GM10266 (cell line): ENCODE measurements around the gene IRX3.

Source experiments
- DNase-seq: peaks from one replicate; pipeline ENCODE4 v3.0.0; 2012; ENCODE audit errors: extremely low spot score
- TF ChIP-seq, protein P1 (sequence below): IDR thresholded peaks from 2 replicates; pipeline ENCODE4 v1.5.1; 2012; ENCODE audit warnings: mild to moderate bottlenecking, low read depth; ENCODE audit not compliant: control insufficient read depth, insufficient read depth; ENCODE audit errors: missing control alignments

Gene IRX3

DNA sequence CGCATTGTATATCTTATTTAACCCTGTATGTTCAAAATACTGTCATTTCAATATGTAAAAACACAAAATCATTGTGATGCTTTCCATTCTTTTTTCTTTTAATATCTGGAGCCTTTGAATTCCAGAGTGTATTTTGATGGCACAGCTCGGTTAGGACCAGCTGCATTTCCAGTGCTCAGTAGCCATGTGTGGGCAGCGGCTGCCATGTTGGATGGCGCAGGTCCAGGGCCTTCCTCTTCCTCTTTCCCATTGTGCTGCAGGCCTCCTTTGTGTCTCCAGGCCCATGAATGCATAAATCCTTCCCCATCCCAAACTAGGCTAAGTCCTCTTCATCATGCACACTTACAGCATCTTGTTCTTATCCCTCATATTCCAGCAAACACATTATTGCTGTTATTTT is 13.0 kb downstream of the IRX3 start:
- no peak for DNase-seq
- TF ChIP-seq, protein P1, sequence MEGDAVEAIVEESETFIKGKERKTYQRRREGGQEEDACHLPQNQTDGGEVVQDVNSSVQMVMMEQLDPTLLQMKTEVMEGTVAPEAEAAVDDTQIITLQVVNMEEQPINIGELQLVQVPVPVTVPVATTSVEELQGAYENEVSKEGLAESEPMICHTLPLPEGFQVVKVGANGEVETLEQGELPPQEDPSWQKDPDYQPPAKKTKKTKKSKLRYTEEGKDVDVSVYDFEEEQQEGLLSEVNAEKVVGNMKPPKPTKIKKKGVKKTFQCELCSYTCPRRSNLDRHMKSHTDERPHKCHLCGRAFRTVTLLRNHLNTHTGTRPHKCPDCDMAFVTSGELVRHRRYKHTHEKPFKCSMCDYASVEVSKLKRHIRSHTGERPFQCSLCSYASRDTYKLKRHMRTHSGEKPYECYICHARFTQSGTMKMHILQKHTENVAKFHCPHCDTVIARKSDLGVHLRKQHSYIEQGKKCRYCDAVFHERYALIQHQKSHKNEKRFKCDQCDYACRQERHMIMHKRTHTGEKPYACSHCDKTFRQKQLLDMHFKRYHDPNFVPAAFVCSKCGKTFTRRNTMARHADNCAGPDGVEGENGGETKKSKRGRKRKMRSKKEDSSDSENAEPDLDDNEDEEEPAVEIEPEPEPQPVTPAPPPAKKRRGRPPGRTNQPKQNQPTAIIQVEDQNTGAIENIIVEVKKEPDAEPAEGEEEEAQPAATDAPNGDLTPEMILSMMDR = no peak

DNA sequence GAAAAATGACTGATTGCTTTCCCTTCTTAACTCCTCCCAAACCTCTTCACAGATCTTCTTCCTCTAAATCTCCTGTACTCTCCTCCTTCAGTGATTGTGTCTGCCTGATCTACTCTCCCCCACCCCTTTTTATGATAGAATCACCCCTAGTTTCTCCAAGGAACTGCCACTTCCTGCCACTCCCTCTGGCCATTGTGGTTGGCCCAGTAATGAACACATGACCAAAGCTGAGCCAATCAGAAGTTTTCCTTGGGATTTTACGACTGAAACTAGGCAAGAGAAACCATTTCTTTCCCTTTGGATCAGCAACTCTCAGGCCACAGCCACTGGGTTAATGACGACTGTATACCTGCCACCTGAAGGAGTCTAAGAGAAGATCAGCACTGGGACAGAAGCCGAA is 15.9 kb downstream of the IRX3 start:
- TF ChIP-seq, protein P1 = no peak

DNA sequence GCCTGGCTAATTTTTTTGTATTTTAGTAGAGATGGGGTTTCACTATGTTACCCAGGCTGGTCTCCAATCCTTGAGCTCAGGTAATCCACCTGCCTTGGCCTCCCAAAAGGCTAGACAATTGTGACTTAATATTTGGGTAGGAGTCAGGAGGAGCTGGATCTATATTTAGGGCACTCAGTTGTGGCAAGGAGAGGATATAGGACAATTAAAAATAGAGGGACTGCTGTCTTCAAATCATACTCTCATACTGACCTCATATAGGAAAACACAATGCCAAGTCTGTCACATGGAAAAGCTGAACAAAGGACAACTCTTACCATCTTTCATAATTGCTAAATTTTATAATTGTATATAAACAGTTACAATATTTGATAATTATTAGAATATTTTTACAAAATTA is 17.1 kb downstream of the IRX3 start:
- TF ChIP-seq, protein P1 = no peak
- no peak for DNase-seq

More for the DNA sequence above, 15.9 kb downstream of the IRX3 start:
- no peak for DNase-seq

DNA sequence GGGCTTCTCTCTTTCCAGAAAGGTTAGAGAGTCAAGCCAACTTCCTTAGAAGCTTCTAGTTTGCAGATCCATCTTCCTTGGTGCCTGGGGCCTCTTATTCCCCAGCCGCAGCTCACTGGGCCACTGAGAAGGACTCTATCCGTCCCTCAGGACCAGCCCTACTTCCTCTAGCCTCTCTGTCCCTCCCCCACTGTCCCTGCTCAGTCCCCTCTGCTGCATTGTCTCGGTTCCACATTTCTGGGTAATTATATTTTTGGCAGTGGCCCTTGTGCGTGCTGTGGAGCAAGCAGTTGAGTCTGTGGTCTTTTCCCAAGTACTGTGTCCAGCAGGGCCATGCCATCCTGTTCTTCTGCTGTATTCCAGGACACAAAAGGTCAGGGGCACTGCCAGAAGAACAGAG is 17.8 kb downstream of the IRX3 start:
- DNase-seq = no peak
- TF ChIP-seq, protein P1 = no peak

DNA sequence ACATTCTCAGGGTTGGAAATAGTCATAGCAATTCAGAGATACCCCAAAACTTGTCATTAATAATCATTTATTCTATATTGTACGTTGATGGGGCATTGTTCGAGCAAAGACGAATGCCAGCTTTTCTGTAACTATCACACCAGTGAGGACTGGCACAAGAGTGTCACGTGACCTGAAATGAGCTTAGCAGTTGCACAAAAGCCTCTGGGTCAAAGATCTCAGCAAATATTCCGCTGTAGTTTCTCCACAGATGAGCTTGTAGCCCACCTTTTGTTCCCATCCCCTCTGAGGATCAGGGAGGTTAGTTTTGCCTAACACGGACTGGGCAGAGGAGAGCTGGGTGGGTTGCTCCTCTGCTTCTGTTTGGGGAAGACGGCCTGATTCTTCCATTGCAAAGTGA is 18.2 kb downstream of the IRX3 start:
- no peak for DNase-seq
- TF ChIP-seq, protein P1 = no peak

DNA sequence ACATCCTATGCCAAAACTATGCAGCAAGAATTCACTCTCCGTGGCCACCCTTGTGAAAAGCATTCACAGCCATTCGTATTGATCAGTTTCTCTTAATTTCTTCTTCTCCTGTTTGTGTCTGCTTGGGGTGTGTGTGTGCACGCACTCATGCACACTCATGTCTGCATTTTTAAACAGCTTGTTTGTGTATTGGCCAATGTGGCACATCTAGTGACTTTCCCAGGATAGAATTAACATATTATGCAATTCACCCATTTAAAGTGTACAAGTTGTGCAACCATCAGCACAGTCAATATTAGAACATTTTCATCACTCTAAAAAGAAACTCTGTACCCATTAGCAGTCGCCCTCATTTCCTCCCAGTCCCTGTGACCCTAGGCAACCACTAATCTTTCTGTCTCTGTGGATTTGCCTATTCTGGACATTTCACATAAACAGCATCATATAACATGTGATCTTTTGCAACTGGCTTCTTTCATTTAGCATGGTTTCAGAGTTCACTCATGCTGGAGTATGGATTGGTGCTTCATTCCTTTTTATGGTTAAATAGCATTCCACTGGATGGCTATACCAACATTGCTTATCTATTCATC is 20.1 kb downstream of the IRX3 start:
- TF ChIP-seq, protein P1 = no peak
- DNase-seq = no peak

DNA sequence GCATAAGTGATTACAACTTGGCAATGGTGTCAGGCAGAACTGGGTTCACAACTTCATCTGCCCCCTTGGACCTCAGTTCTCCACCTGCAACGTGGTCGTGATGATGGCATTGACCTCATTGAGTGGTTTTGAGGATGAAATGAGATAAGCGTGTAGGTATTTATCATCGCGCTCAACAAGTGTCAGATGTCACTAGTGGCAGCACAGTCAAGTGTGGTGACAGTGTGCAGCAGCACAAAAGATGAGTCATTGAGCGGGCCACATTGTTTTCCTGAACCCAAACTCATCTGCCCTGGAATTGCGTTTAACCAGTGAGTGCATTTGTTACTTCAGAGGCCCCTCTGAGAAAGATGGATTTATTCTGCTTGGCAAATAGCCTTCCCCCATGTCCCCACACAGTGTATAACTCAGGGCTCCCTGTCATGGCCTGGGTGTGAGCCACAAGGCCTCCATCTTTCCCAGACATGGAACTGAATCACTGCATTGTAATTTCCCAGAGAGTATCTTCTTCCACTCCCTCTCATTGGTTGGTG is 20.9 kb downstream of the IRX3 start:
- TF ChIP-seq, protein P1 = no peak
- DNase-seq = no peak
